K562 (cell line): ENCODE measurements around the gene C11orf65. TPM values are rescaled to one million over a fixed set of nuclear protein-coding genes. Genes with fewer than 3 reads are reported as not detected.

Experiments
- ATF4 ChIP-seq: fragments of 450-650 bp; formaldehyde crosslinking; IDR thresholded peaks from 2 replicates; pipeline ENCODE4 v1.4.0; 2022; ENCODE audit warnings: mild to moderate bottlenecking, moderate library complexity
- ATF6 ChIP-seq: sonication (generic); formaldehyde crosslinking; IDR thresholded peaks from 2 replicates; pipeline ENCODE4 v1.4.0; 2020; ENCODE audit warnings: mild to moderate bottlenecking, missing genetic modification reagents
- BMI1 ChIP-seq: fragments of 150-350 bp; IDR thresholded peaks from 2 replicates; pipeline ENCODE4 v1.6.1; 2014; ENCODE audit warnings: low read length
- E4F1 ChIP-seq: fragments of 250-450 bp; sonication (Bioruptor Pico); IDR thresholded peaks from 2 replicates; pipeline ENCODE4 v1.5.0; 2021; ENCODE audit warnings: mild to moderate bottlenecking, borderline replicate concordance
- FOS ChIP-seq: IDR thresholded peaks from 3 replicates; pipeline ENCODE4 v1.6.1; 2011; ENCODE audit not compliant: insufficient read length; ENCODE audit errors: extremely low read depth
- FOSL1 ChIP-seq: fragments of 200-800 bp; sonication (Bioruptor generic); conservative IDR thresholded peaks from 2 replicates; pipeline ENCODE4 v1.6.1; 2016; ENCODE audit warnings: missing genetic modification characterization, missing compliant biosample characterization
- GATA2 ChIP-seq: sonication (generic); formaldehyde crosslinking; IDR thresholded peaks from 2 replicates; pipeline ENCODE4 v1.4.0; 2020; ENCODE audit warnings: mild to moderate bottlenecking, missing genetic modification reagents
- HDAC8 ChIP-seq: fragments of 450-650 bp; IDR thresholded peaks from 2 replicates; pipeline ENCODE4 v1.6.1; 2016; ENCODE audit warnings: mild to moderate bottlenecking, missing genetic modification characterization, moderate library complexity, missing compliant biosample characterization
- HMGXB4 ChIP-seq: sonication (generic); formaldehyde crosslinking; IDR thresholded peaks from 2 replicates; pipeline ENCODE4 v1.8.1; 2023; ENCODE audit warnings: mild to moderate bottlenecking, missing genetic modification reagents
- NCOA4 ChIP-seq: fragments of 450-650 bp; IDR thresholded peaks from 2 replicates; pipeline ENCODE4 v1.6.1; 2018; ENCODE audit warnings: mild to moderate bottlenecking; ENCODE audit not compliant: partially characterized antibody
- SFPQ ChIP-seq: fragments of 200-400 bp; formaldehyde crosslinking; IDR thresholded peaks from 2 replicates; pipeline ENCODE4 v1.6.1; 2017; ENCODE audit warnings: mild to moderate bottlenecking, low read depth, low read length, moderate library complexity
- VEZF1 ChIP-seq: fragments of 200-800 bp; sonication (Bioruptor generic); IDR thresholded peaks from 2 replicates; pipeline ENCODE4 v1.6.1; 2017; ENCODE audit warnings: missing genetic modification characterization, missing compliant biosample characterization
- ZNF197 ChIP-seq: fragments of 200-800 bp; sonication (Bioruptor generic); IDR thresholded peaks from 2 replicates; pipeline ENCODE4 v1.6.1; 2016; ENCODE audit warnings: low read depth, missing genetic modification characterization, missing compliant biosample characterization
- ZNF740 ChIP-seq, 3 experiments: fragments of 200-800 bp in 1 of 3; sonication (Bioruptor generic) in 1 of 3; sonication (generic) in 1 of 3; formaldehyde crosslinking in 1 of 3; IDR thresholded peaks; 2 replicates each; pipeline versions ENCODE4 v1.6.1 to v1.8.0; 2016 to 2022; ENCODE audit warnings: mild to moderate bottlenecking in 2 of 3, missing compliant biosample characterization in 2 of 3, missing genetic modification characterization in 2 of 3, missing genetic modification reagents in 1 of 3
- ZNF76 ChIP-seq: fragments of 250-450 bp; sonication (Bioruptor Pico); IDR thresholded peaks from 2 replicates; pipeline ENCODE4 v1.4.0; 2020; ENCODE audit warnings: mild to moderate bottlenecking, moderate library complexity, borderline replicate concordance
- polyA plus RNA-seq, 8 experiments: library from polyadenylated mRNA; depleted of rRNA in 4 of 8; stranded (reverse) in 5 of 8; unstranded in 3 of 8; fragments of >200 nt; fragmentation: Nextera tagmentation in 2 of 8; fragmentation: Illumina TruSeq in 1 of 8; extraction: Ambion mirVana in 2 of 8; extraction: Trizol in 1 of 8; gene quantifications; 2 replicates each; pipeline versions ENCODE4 v1.2.1 to v1.2.3, GENCODE V29; 2011 to 2014; ENCODE audit warnings: inconsistent platforms in 1 of 8, missing spikeins in 1 of 8
- total RNA-seq, 7 experiments: library from RNA; depleted of rRNA in 6 of 7; stranded (reverse); fragments of >200 nt in 6 of 7; fragmentation: Illumina TruSeq in 2 of 7; extraction: Trizol in 2 of 7; gene quantifications; 2 replicates each; pipeline versions ENCODE4 v1.2.1 to v1.2.3, GENCODE V29; 2011 to 2021; ENCODE audit warnings: low replicate concordance in 1 of 7

C11orf65 gene
- total and polyA plus RNA-seq, 9 of the 15 experiments (the other 6 are each of a cell fraction or from before 2014, with no cell fraction given), result 1.0 to 2.1 (median 1.2) TPM

- TF ChIP-seq HMGXB4 (CRISPR knock-in tag) (no peak), ATF6 (CRISPR knock-in tag) (no peak), SFPQ (no peak), ATF4 (CRISPR knock-in tag) (no peak), GATA2 (CRISPR knock-in tag) (no peak), ZNF76 (CRISPR knock-in tag) (no peak), VEZF1 (no peak), BMI1 (no peak), HDAC8 (no peak), FOS (peak; percentile 27), FOSL1 (tag) (peak; percentile 77), NCOA4 (no peak), E4F1 (no peak), ZNF197 (CRISPR knock-in tag) (no peak), ZNF740 (CRISPR knock-in tag; IDR thresholded peaks at IDR 0.05) (no peak), ZNF740 (tag; IDR thresholded peaks at IDR 0.05) (no peak)
Measured at GRCh38 chr11:108340973-108341372, 126.4 kb downstream of the C11orf65 start (continued).
